ENCODE results near the gene PRKCE.

Gene PRKCE

DNA sequence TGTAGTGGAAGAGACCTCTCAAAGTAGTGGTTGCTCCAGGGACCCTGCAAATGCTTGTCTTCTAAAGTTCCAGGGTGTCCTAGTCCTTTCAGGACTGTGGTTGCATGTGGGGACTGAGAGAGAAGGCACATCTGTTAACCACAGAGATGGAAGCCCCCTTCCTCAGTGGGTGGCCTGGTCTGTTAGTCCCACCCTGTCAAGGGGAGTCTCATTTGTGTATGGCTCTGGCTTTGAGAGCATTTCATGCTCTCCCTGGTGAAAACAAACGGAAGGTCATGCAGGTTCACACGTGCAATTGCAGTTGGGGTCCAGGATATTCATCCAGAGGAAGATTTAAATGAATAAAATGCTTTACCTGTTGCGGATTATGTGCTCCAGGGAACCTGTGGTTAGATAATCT is 219.6 kb downstream of the PRKCE start:
- Mint-ChIP-seq H3K9me3 (peaks cover 7% of the 10 kb centered on the region), H3K4me1 (peaks cover 43% of the 10 kb centered on the region), H3K27me3 (no peaks in the 10 kb centered on the region), H3K27ac (no peak overlapping the region), H3K36me3 (peaks cover 58% of the 10 kb centered on the region), H3K4me3 (no peak overlapping the region)
- no peak for ATAC-seq

DNA sequence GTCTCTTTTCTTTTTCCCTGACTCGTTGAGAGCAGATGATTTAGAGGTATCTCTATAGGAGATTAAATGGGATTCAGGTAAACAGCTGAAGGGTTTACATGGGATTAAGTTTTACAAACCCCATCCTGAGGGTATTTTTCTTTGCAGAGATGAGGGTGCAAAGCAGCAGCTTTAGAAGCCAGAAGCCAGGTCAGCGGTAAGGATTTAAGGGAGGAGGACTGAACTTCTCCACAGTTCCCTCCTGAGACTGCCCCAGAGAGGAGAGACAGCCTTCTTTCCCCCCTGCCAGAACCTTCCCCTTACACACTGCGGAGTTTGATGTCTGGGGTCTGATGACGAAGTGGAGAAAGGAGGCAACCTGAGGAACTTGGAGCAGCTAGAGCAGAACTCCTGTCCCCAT is 220.1 kb downstream of the PRKCE start:
- Mint-ChIP-seq H3K27ac (peak overlapping the region; percentile 10), H3K4me1 (peaks cover 43% of the 10 kb centered on the region)
- ATAC-seq = no peak

DNA sequence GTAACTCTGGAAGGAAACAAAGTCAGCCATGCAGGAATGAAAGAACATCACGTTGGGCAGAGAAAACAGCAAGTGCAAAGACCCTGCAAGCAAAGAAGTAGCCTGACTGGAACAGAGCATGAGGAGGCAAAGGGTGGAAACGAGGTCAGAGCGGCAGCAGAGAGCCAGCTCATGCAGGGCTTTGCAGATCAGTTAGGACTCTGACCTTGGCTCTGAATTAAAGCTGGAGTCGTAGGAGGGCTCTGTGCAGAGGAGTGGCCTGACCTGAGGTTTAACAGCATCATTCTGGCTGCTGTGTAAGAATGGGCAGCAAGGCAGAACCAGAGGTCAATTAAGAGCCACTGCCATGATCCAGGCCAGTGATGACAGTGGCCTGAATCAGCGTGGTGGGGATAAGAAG is 220.7 kb downstream of the PRKCE start:
- H3K27me3 Mint-ChIP-seq = no peaks in the 10 kb centered on the region
- peaks cover 70% of the 10 kb centered on the region for H3K36me3 Mint-ChIP-seq
- no peak overlapping the region for H3K4me3 Mint-ChIP-seq
- H3K27ac Mint-ChIP-seq = peak overlapping the region; percentile 10
- peaks cover 17% of the 10 kb centered on the region for H3K9me3 Mint-ChIP-seq
- peaks cover 39% of the 10 kb centered on the region for H3K4me1 Mint-ChIP-seq
- no peak for ATAC-seq

More for the DNA sequence above, 220.1 kb downstream of the PRKCE start:
- no peaks in the 10 kb centered on the region for H3K27me3 Mint-ChIP-seq
- peaks cover 12% of the 10 kb centered on the region for H3K9me3 Mint-ChIP-seq
- peaks cover 64% of the 10 kb centered on the region for H3K36me3 Mint-ChIP-seq
- H3K4me3 Mint-ChIP-seq = no peak overlapping the region

DNA sequence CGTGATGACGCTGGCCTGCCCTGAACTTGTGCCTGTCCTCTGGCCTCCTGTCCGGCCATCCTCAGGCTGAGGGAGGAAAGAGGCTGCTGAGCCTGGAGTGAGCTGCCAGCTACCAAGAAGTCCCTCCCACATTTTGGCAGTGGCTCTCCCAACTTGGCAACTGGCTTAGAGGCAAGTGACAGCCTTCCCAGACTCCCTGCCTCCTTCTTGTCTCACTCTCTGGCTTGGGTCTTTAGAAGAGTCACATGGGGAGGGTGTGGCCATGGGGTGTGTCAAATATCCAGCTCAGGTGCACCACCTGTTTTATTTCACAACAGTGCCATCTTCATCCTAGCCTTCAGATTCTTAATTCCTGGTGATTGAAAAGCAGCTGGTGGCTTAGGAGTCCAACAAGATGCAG is 222.9 kb downstream of the PRKCE start:
- no peak overlapping the region for H3K27ac Mint-ChIP-seq
- H3K36me3 Mint-ChIP-seq = peaks cover 90% of the 10 kb centered on the region

DNA sequence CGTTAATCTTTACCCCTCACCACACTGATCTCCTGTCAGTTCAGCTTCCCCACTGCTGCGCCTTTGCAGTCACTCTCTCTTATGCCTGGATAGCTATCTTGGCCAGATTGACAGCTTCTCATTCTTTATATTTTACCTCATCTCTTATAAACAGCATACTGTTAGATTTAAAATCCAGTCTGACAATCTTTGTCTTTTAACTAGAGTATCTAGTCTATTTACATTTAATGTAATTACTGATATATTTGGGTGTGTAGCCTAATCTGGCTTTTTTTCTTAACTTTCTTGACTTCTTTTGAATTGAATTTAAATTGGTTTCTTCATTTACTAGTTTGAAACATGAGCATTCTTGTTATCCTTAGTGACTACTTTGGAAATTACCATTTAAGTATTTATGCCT is 225.1 kb downstream of the PRKCE start:
- Mint-ChIP-seq H3K36me3 (peaks cover 83% of the 10 kb centered on the region), H3K27me3 (no peaks in the 10 kb centered on the region), H3K9me3 (peaks cover 22% of the 10 kb centered on the region), H3K4me3 (no peak overlapping the region), H3K4me1 (peaks cover 24% of the 10 kb centered on the region), H3K27ac (no peak overlapping the region)
- no peak for ATAC-seq

More for the DNA sequence above, 222.9 kb downstream of the PRKCE start:
- H3K9me3 Mint-ChIP-seq = peaks cover 22% of the 10 kb centered on the region
- peaks cover 33% of the 10 kb centered on the region for H3K4me1 Mint-ChIP-seq
- no peak for ATAC-seq
- no peak overlapping the region for H3K4me3 Mint-ChIP-seq
- no peaks in the 10 kb centered on the region for H3K27me3 Mint-ChIP-seq

DNA sequence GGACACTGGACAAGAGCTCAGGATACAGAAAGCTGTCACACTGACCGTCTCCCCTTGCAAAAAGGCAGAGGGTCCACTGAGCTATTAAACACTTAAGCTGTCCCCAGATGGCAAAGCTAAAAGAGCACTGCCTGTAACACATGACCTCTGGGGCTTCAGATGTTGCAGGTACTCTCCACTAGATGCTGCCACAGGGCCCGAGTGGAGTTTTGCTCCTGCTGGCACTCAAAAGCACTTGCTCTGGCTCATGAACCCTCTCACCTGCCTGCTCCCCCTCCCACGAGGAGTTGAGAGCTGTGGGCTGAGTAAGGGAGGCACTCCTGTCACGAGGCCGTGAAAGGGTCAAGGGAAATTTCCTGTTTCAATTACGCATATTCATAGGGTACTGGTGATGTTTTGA is 227.9 kb downstream of the PRKCE start:
- H3K27me3 Mint-ChIP-seq = no peaks in the 10 kb centered on the region
- H3K27ac Mint-ChIP-seq = no peak overlapping the region
- H3K4me1 Mint-ChIP-seq = peaks cover 10% of the 10 kb centered on the region
- H3K36me3 Mint-ChIP-seq = peaks cover 62% of the 10 kb centered on the region
- peaks cover 22% of the 10 kb centered on the region for H3K9me3 Mint-ChIP-seq
- no peak for ATAC-seq
- no peak overlapping the region for H3K4me3 Mint-ChIP-seq

DNA sequence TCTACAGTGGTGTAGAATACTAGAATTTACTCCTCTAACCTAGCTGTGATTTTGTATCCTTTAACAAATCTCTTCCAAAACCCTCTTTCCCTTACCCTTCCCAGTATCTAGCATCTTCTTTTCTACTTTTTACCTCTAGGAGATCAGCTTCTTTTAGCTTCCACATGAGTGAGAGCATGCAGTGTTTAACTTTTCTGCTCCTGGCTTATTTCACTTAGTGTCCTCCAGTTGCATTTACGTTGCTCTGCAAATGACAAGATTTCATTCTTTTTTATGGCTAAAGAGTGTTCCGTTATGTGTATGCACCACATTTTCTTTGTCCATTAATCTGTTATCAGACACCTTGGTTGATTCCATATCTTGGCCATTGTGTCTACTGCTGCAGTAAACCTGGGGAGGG is 228.5 kb downstream of the PRKCE start:
- Mint-ChIP-seq H3K4me3 (no peak overlapping the region), H3K9me3 (peaks cover 21% of the 10 kb centered on the region), H3K4me1 (peaks cover 10% of the 10 kb centered on the region), H3K27me3 (no peaks in the 10 kb centered on the region), H3K27ac (no peak overlapping the region), H3K36me3 (peaks cover 57% of the 10 kb centered on the region)
- ATAC-seq = no peak

DNA sequence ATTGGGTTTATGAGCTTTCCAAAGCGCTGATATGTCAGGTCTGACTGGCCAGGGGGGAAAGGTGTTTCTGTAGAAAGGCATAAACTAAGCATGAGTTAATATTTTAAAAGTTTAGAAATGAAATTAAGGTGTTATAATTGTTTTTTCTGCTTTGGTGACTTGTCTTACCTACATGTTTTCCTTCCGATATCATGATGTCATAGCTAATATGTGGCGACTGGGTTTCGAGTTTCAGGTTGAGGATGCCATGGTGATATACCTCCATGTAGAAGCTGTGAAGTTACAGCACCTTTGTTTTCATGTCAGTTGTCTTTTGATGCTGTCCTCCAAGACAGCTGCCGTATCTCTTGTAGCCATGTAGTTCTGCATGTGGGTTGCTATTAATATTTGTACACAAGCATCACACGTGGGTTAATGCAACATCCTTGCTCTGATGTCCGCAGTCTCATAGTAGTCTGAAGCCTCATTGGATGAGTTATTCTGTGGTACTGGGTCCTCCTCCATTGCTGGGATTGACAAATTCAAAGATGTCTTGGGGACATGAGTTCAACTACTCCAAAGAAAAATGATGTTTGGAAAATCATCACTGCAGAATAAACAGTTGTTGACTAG is 230.6 kb downstream of the PRKCE start:
- no peak for ATAC-seq
- H3K36me3 Mint-ChIP-seq = peaks cover 35% of the 10 kb centered on the region
- H3K9me3 Mint-ChIP-seq = peaks cover 7% of the 10 kb centered on the region
- H3K4me1 Mint-ChIP-seq = peaks cover 29% of the 10 kb centered on the region
- no peak overlapping the region for H3K27ac Mint-ChIP-seq
- no peak overlapping the region for H3K4me3 Mint-ChIP-seq
- H3K27me3 Mint-ChIP-seq = no peaks in the 10 kb centered on the region

DNA sequence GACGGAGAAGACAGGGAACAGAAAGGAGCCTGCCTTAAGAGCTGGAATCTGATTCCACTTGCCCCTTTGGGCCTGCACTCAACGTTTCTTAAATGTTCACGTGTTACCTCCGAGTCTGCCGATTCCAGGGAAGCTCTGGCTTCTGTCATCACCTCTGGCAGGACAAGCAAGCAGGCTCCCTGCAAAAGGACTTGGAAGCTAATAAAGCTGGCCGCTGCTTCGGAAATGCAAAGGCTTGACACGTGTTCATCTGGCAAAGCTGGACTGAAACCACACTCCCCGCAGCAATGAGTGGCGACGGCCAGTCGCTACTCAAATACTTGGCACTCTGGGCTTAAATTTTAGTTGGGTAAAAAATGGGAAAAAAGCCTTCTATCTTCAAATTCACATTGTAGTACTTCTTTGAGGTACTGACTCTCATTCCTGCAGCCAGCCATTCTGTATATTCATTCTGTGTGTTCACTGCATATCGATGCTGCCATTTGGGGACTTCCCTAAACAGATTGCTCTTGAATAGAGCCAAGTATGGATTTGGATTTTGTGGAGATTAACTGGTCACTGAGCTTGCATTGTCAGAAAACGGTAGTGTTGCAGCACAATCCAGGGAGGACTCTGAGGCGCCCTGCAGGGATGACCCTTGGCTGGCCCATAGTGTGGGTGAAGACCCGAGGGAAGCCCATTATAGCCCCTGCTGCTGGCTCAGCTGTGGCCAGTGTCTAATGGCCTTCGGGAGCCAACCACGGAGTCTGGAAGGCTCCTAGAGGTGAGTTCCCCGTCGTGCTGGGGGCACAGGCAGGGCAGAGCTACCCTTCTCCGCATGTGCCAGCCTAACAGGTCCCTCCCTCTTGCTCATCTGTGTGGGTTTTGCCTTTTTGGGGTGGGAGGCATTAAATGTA is 231.5 kb downstream of the PRKCE start:
- Mint-ChIP-seq H3K27me3 (no peaks in the 10 kb centered on the region), H3K9me3 (peaks cover under 1% of the 10 kb centered on the region), H3K4me3 (no peak overlapping the region), H3K36me3 (peaks cover 26% of the 10 kb centered on the region), H3K27ac (no peak overlapping the region), H3K4me1 (peaks cover 36% of the 10 kb centered on the region)
- ATAC-seq = no peak

DNA sequence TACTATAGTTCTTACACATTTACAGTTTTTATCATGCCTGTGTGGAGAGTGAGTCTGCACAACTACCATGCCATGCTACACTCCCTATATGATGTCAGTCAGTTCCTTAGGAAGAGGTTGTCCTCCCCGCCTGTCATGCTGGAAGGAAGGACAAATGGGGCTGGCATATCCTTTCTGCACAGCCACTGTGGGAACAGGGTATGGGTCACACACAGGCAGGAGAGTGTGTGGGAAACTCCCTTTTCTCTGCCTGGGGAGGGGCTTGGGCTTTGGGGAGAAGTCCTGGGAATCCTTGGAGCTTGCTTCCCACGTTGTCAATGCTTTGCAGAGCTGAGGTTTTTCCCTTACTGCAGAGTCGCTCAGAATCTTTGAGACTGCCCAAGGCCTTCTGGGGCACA is 232.1 kb downstream of the PRKCE start:
- Mint-ChIP-seq H3K9me3 (no peaks in the 10 kb centered on the region), H3K4me1 (peaks cover 43% of the 10 kb centered on the region), H3K4me3 (no peak overlapping the region), H3K27ac (no peak overlapping the region), H3K36me3 (peaks cover 20% of the 10 kb centered on the region), H3K27me3 (no peaks in the 10 kb centered on the region)
- ATAC-seq = no peak

DNA sequence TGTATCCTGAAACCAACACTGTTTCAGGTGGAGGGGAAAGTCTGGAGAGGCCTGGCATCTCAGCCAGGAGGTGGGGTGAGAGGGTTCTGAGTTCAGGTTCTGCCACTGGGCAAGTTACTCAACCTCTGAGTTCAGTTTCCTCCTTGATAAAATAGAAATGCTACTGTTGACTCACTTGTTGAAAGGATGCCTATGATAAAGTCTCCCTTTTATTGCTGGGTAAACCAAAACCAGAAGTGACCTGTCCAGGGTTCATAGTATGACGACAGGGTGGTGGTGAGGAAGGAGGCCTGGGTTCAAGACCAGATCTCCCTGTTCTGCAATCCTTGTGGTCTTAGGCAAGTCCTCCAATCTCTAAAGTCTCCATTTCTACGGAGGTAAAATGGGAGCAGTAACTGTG is 232.7 kb downstream of the PRKCE start:
- H3K9me3 Mint-ChIP-seq = no peaks in the 10 kb centered on the region
- H3K27me3 Mint-ChIP-seq = no peaks in the 10 kb centered on the region
- H3K4me3 Mint-ChIP-seq = no peak overlapping the region
- H3K27ac Mint-ChIP-seq = no peak overlapping the region
- H3K4me1 Mint-ChIP-seq = peaks cover 48% of the 10 kb centered on the region
- H3K36me3 Mint-ChIP-seq = peaks cover 17% of the 10 kb centered on the region
- ATAC-seq = no peak

DNA sequence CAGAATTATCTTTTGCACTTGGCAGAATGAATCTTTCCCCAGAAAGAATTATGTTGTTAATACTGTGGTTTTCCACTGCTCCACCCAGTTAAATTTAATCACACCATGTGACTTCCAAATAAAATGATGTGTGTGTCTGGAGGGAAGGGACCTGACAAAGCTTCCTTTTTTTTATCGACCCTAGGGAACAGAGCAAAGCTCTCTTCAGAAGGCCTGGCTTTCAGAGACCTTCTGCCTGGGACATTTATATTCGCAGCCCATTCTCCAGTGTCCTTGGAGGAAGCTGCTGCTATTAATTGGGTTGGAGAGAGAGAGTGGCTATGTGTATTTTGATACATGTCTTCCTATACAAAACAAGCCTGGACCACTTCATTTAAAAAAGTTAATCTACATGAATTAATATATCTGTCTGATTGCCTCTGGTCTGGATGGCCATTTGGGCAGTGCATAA is 233.7 kb downstream of the PRKCE start:
- ATAC-seq = no peak
- no peak overlapping the region for H3K4me3 Mint-ChIP-seq
- no peak overlapping the region for H3K27ac Mint-ChIP-seq
- no peaks in the 10 kb centered on the region for H3K27me3 Mint-ChIP-seq
- peaks cover 47% of the 10 kb centered on the region for H3K4me1 Mint-ChIP-seq
- no peaks in the 10 kb centered on the region for H3K9me3 Mint-ChIP-seq
- peaks cover 6% of the 10 kb centered on the region for H3K36me3 Mint-ChIP-seq

DNA sequence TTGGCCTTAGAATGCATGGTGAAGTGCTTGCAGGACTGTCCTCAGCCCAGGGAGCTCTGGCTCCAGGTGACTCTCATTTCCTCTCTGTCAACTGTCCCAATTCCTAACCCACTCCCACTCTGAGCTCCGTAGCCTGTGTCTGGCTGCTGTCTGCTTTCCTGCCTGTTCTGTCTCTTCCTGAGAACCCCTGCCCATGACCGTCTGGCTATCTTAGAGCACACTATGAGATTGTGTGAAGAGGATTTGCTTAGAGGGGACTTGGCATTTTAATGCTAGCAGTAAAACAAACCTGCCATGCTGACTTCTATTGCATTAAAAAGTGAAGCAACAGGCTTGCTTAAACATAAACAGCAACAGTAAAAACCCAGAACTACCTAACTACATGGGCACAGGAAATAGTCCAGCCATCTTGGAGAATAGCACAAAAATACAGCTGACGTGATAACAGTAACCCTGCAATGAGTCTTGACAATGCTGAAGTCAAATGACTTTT is 234.7 kb downstream of the PRKCE start:
- Mint-ChIP-seq H3K9me3 (no peaks in the 10 kb centered on the region), H3K27ac (peak overlapping the region; percentile 30), H3K4me3 (no peak overlapping the region), H3K27me3 (no peaks in the 10 kb centered on the region), H3K4me1 (peaks cover 57% of the 10 kb centered on the region), H3K36me3 (peaks cover 6% of the 10 kb centered on the region)
- no peak for ATAC-seq

DNA sequence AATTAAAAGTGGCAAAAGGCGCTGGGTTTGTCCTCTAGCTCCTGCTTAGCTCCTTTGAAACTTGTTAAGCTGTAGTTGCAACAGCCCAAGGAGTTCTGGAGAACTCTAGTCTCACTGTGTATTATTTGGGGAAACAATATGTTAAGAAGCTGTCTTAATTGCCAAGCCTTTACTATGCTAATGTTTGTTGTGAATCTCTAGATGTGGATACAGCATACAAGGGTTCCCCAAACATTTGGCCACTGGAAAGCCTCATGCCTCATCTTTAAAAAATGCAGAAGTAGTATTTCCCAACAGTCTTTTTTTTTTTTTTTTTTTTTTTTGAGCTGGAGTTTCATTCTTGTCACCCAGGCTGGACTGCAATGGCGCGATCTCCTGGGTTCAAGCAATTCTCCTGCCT is 236.7 kb downstream of the PRKCE start:
- Mint-ChIP-seq H3K4me3 (no peak overlapping the region), H3K9me3 (no peaks in the 10 kb centered on the region), H3K36me3 (no peaks in the 10 kb centered on the region), H3K27me3 (no peaks in the 10 kb centered on the region), H3K27ac (no peak overlapping the region), H3K4me1 (peaks cover 74% of the 10 kb centered on the region)
- no peak for ATAC-seq

DNA sequence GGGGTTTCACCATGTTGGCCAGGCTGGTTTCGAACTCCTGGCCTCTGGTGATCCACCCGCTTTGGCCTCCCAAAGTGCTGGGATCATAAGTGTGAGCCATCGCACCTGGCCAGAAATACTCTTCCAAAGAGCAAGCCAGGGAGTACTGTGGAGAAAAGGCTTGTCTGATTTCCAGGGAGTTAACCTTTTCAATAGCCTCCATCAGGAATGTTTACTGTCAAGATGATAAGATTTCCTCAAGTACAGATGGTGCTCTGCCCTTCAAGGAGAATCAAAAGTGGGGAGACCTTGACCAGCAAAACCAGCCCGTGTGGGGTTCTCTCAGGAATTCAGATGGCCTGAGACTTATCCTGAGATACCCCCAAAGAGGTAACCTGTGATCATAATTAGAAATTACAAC is 237.2 kb downstream of the PRKCE start:
- H3K4me3 Mint-ChIP-seq = no peak overlapping the region
- peak overlapping the region; percentile 51 for H3K27ac Mint-ChIP-seq
- peaks cover 77% of the 10 kb centered on the region for H3K4me1 Mint-ChIP-seq

DNA sequence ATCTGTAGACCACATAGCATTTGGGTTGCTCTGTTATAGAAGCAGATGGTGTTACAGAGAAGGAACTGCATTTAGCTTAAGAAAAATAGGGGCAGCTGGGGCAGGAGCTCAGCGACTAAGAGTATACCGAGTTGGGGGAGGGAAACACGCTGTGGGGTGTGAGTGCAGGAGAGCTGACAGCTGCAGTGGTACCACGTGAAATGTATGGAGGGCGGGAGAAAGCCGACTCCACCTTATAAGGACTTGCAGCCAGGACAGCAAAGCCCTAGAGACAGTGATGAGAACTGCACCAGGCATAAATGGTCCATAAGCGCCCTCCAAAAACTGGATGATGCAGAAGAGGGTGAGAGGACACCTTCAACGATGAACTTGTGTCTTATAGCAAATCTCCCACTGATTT is 237.6 kb downstream of the PRKCE start:
- peak overlapping the region; percentile 51 for H3K27ac Mint-ChIP-seq
- no peaks in the 10 kb centered on the region for H3K36me3 Mint-ChIP-seq
- no peaks in the 10 kb centered on the region for H3K9me3 Mint-ChIP-seq
- H3K27me3 Mint-ChIP-seq = no peaks in the 10 kb centered on the region
- no peak overlapping the region for H3K4me3 Mint-ChIP-seq
- peaks cover 82% of the 10 kb centered on the region for H3K4me1 Mint-ChIP-seq
- peak; percentile 91 for ATAC-seq

More for the DNA sequence above, 237.2 kb downstream of the PRKCE start:
- ATAC-seq = no peak
- Mint-ChIP-seq H3K36me3 (no peaks in the 10 kb centered on the region), H3K27me3 (no peaks in the 10 kb centered on the region), H3K9me3 (no peaks in the 10 kb centered on the region)

Data from stimulated activated memory B cell treated with anti-CD40 and anti-IgM and Interleukin-4, amounts not matched to agents 10 μg/mL and 1 μg/mL and 100 μg/mL, for 72 hours (primary cell).